Measurements from ENCODE around the gene BLTP1. TPM values are rescaled to one million over a fixed set of nuclear protein-coding genes. Genes with fewer than 3 reads are reported as not detected.

Gene BLTP1
- total and polyA plus RNA-seq, 7 donors, result 9.9 to 47.9 (median 22.2) TPM

DNA sequence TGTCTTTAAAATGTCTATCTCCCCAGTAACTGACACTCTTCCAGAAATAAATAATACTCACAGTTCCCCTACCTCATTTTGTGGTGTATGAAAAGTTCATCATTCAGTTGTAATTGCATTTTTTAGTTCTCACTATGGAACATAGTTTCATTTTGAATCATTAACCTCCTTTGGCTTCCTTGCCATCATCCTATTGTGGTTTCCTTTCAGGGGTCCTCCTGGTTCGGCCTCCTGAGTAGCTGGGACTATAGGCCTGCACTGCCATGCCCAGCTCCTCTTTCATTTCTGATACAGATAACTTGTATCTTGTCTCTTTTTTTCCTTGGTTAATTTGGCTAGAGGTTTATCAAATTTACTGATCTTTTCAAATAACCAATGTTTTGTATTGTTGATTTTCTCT, 23.1 kb upstream of the BLTP1 start:
- DNase-seq (no peak), ATAC-seq (no peak)
- no peak overlapping the region for H3K4me3 ChIP-seq
- no peaks in the 10 kb centered on the region for H3K27me3 ChIP-seq (ENCODE audit: insufficient read depth in 3 of 3, low read length in 2 of 3)
- no peaks in the 10 kb centered on the region for H3K9me3 ChIP-seq
- intact Hi-C loops (cut with DNase I), result no loop called here
- TF ChIP-seq, protein P1, sequence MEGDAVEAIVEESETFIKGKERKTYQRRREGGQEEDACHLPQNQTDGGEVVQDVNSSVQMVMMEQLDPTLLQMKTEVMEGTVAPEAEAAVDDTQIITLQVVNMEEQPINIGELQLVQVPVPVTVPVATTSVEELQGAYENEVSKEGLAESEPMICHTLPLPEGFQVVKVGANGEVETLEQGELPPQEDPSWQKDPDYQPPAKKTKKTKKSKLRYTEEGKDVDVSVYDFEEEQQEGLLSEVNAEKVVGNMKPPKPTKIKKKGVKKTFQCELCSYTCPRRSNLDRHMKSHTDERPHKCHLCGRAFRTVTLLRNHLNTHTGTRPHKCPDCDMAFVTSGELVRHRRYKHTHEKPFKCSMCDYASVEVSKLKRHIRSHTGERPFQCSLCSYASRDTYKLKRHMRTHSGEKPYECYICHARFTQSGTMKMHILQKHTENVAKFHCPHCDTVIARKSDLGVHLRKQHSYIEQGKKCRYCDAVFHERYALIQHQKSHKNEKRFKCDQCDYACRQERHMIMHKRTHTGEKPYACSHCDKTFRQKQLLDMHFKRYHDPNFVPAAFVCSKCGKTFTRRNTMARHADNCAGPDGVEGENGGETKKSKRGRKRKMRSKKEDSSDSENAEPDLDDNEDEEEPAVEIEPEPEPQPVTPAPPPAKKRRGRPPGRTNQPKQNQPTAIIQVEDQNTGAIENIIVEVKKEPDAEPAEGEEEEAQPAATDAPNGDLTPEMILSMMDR (IDR thresholded peaks at IDR 0.05), result no peak
- no peaks in the 10 kb centered on the region for H3K4me1 ChIP-seq
- H3K36me3 ChIP-seq (ENCODE audit: insufficient read depth in 1 of 2, low read depth in 1 of 2), result no peaks in the 10 kb centered on the region
- no peak overlapping the region for H3K27ac ChIP-seq
- 81 to 86% (median 84%) methylated on average over 1 of the region's 1 CpG for WGBS, 3 donors

DNA sequence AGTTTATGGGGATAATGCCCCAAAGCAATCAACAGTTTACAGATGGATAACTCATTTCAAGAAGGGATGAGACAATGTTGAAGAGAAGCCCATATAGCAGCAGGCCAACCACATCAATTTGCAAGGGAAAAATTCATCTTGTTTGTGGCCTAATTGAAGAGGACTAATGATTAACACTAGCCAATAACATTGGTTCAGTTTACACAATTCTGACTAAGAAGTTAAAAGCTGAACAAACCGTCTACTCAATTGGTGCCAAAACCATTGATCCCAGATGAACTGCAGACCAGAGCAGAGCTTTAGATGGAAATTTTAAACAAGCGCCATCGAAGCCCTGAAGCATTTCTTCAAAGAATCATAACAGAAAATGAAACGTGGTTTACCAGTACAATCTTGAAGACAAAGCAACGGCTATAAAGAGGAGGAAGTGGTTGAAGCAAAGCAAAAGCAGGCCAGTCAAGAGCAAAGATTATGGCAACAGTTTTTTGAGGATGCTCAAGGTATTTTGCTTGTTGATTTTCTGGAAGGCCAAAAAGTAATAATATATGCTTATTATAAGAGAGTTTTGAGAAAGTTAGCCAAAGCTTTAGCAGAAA, 20.5 kb upstream of the BLTP1 start:
- ATAC-seq, result no peak
- intact Hi-C loops (cut with DNase I), result no loop called here
- TF ChIP-seq, protein P1 (IDR thresholded peaks at IDR 0.05), result no peak

DNA sequence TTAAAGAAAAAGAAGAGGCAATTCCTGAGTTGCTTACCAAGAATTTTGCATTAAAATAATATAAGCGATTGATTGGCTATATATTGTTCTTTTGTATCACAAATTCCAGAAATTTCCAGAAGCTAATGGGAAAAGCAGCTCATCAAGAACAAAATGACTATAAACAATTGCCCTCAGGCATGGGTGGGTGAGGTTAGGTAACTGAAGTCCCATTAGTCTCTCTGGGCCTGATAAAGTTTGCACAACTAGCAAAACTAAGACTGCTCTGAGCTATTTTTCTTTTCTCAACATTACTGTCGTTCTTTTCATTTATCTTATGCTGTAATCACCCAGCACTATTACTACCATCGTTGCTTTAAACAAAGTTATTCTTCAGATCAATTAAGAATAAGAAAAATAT, 19.2 kb upstream of the BLTP1 start:
- Histone ChIP-seq H3K4me3 (no peak overlapping the region), H3K36me3 (ENCODE audit: insufficient read depth in 1 of 2, low read depth in 1 of 2) (no peaks in the 10 kb centered on the region), H3K27ac (no peak overlapping the region), H3K4me1 (no peaks in the 10 kb centered on the region), H3K9me3 (no peaks in the 10 kb centered on the region), H3K27me3 (ENCODE audit: insufficient read depth in 3 of 3, low read length in 2 of 3) (no peaks in the 10 kb centered on the region)
- DNase-seq (no peak), ATAC-seq (no peak)
- TF ChIP-seq, protein P1 (IDR thresholded peaks at IDR 0.05), result no peak
- intact Hi-C loops (cut with DNase I), result no loop called here
- 84 to 90% (median 87%) methylated on average over 3 of the region's 3 CpGs for WGBS, 3 donors

More for the DNA sequence above, 20.5 kb upstream of the BLTP1 start:
- no peaks in the 10 kb centered on the region for H3K36me3 ChIP-seq (ENCODE audit: insufficient read depth in 1 of 2, low read depth in 1 of 2)
- no peak overlapping the region for H3K4me3 ChIP-seq
- no peaks in the 10 kb centered on the region for H3K9me3 ChIP-seq
- WGBS, 3 donors, result 81 to 86% (median 84%) methylated on average over 5 of the region's 5 CpGs
- H3K4me1 ChIP-seq, result no peaks in the 10 kb centered on the region
- DNase-seq, result no peak
- no peaks in the 10 kb centered on the region for H3K27me3 ChIP-seq (ENCODE audit: insufficient read depth in 3 of 3, low read length in 2 of 3)
- H3K27ac ChIP-seq, result no peak overlapping the region

DNA sequence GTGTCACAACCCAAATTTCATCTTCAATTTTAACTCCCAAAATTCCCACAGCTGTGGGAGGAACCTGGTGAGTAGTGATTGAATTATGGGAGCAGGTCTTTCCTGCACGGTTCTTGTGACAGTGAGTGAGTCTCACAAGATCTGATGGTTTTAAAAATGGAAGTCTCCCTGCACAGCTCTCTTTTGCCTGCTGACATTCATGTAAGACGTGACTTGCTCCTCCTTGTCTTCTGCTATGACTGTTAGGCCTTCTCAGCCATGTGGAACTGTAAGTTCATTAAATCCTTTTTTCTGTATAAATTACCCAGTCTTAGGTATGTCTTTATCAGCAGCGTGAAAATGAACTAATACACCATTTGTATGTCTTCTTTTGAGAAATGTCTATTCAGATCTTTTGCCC, 13.0 kb upstream of the BLTP1 start:
- 71 to 79% (median 76%) methylated on average over 3 of the region's 3 CpGs for WGBS, 3 donors
- Histone ChIP-seq H3K4me1 (no peaks in the 10 kb centered on the region), H3K27me3 (ENCODE audit: insufficient read depth in 3 of 3, low read length in 2 of 3) (no peaks in the 10 kb centered on the region), H3K27ac (no peak overlapping the region), H3K36me3 (ENCODE audit: insufficient read depth in 1 of 2, low read depth in 1 of 2) (no peaks in the 10 kb centered on the region), H3K9me3 (no peaks in the 10 kb centered on the region), H3K4me3 (no peak overlapping the region)
- no peak for DNase-seq
- ATAC-seq, result no peak
- TF ChIP-seq, protein P1 (IDR thresholded peaks at IDR 0.05), result no peak
- intact Hi-C loops (cut with DNase I), result no loop called here

DNA sequence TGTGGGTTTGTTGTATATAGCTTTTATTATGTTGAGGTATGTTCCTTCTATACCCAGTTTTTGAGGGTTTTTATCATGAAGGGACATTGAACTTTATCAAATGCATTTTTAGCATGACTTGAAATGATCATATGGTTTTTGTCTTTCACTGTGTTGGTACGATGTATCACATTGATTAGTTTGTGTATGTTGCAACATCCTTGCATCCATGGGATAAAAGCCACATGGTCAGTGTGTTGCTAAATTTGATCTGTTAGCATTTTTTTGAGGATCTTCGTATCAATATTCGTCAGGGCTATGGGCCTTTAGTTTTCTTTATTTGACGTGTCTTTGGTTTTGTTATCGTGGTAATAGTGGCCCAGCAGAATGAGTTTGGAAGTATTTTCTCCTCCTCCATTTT, 11.3 kb upstream of the BLTP1 start:
- 91 to 94% (median 93%) methylated on average over 5 of the region's 5 CpGs for WGBS, 3 donors
- Histone ChIP-seq H3K36me3 (ENCODE audit: insufficient read depth in 1 of 2, low read depth in 1 of 2) (no peaks in the 10 kb centered on the region), H3K27me3 (ENCODE audit: insufficient read depth in 3 of 3, low read length in 2 of 3) (peaks cover 0 to 3% (median 0%) of the 10 kb centered on the region in 3 donors), H3K9me3 (no peaks in the 10 kb centered on the region), H3K4me3 (no peak overlapping the region), H3K4me1 (no peaks in the 10 kb centered on the region), H3K27ac (no peak overlapping the region)
- intact Hi-C loops (cut with DNase I), result no loop called here
- TF ChIP-seq, protein P1 (IDR thresholded peaks at IDR 0.05), result no peak
- ATAC-seq, result no peak
- no peak for DNase-seq
